Peyer's patch (tissue), 4 donors: ENCODE data around the gene OXNAD1. TPM values are rescaled to one million over a fixed set of nuclear protein-coding genes. Genes with fewer than 3 reads are reported as not detected.

ENCODE experiments used
- DNase-seq, 3 donors: peaks; one replicate each; pipeline ENCODE4 v3.0.0-alpha.2; 2017 to 2019
- H3K27ac ChIP-seq, 4 donors: fragments of 200-600 bp; sonication (generic); one replicate each; pipeline ENCODE4 v1.5.1; 2016 to 2019
- H3K27me3 ChIP-seq, 2 donors: fragments of 200-600 bp; sonication (generic); one replicate each; pipeline ENCODE4 v1.5.1; 2019
- H3K36me3 ChIP-seq, 3 donors: fragments of 200-600 bp; sonication (generic); one replicate each; pipeline ENCODE4 v1.5.1; 2016 to 2019
- H3K4me1 ChIP-seq, 4 donors: fragments of 200-600 bp; sonication (generic); one replicate each; pipeline ENCODE4 v1.5.1; 2016 to 2019
- H3K4me3 ChIP-seq, 4 donors: fragments of 200-600 bp; sonication (generic); 1 replicate in 3 of 4; 2 replicates in 1 of 4; pipeline ENCODE4 v1.5.1; 2016 to 2019; ENCODE audit warnings: mild to moderate bottlenecking in 1 of 4
- H3K9me3 ChIP-seq, 4 donors: fragments of 200-600 bp; sonication (generic); one replicate each; pipeline ENCODE4 v1.5.1; 2016 to 2019; ENCODE audit warnings: mild to moderate bottlenecking in 1 of 4
- POLR2A ChIP-seq, 2 donors: fragments of 450-650 bp; IDR thresholded peaks; one replicate each; pipeline ENCODE4 v1.5.1; 2017; ENCODE audit warnings: antibody characterized with exemption in 2 of 2, mild to moderate bottlenecking in 2 of 2, moderate library complexity in 2 of 2
- total RNA-seq, 4 donors: library from RNA; depleted of rRNA; stranded (reverse); fragments of >200 nt; gene quantifications; one replicate each; pipeline ENCODE4 v1.1.0, GENCODE V29; 2016
- TF ChIP-seq, protein P1 (sequence below), 6 experiments: fragments of 450-650 bp in 4 of 6; fragments of 200-600 bp in 2 of 6; sonication (generic) in 1 of 6; IDR thresholded peaks; one replicate each; pipeline ENCODE4 v1.5.1; 2017 to 2019; ENCODE audit warnings: antibody characterized with exemption in 6 of 6, mild to moderate bottlenecking in 3 of 6, moderate library complexity in 1 of 6

The OXNAD1 gene
- 10 to 100 TPM; 44.5 to 45.8 (median 45.2) TPM for total RNA-seq

- H3K9me3 ChIP-seq: no peaks in the 10 kb centered on the region
- peak within 1 kb of the TSS; percentile 88 to 97 (median 92) for H3K27ac ChIP-seq
- peak; percentile 77 to 84 for TF ChIP-seq POLR2A (IDR thresholded peaks at IDR 0.05)
- TF ChIP-seq, protein P1, sequence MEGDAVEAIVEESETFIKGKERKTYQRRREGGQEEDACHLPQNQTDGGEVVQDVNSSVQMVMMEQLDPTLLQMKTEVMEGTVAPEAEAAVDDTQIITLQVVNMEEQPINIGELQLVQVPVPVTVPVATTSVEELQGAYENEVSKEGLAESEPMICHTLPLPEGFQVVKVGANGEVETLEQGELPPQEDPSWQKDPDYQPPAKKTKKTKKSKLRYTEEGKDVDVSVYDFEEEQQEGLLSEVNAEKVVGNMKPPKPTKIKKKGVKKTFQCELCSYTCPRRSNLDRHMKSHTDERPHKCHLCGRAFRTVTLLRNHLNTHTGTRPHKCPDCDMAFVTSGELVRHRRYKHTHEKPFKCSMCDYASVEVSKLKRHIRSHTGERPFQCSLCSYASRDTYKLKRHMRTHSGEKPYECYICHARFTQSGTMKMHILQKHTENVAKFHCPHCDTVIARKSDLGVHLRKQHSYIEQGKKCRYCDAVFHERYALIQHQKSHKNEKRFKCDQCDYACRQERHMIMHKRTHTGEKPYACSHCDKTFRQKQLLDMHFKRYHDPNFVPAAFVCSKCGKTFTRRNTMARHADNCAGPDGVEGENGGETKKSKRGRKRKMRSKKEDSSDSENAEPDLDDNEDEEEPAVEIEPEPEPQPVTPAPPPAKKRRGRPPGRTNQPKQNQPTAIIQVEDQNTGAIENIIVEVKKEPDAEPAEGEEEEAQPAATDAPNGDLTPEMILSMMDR (IDR thresholded peaks at IDR 0.05): peak in 4 of 6 experiments; percentile 8 to 55 (median 52)
- H3K4me3 ChIP-seq: peak within 1 kb of the TSS; percentile 63 to 92 (median 66)
- peaks cover 0 to 35% (median 0%) of the 10 kb centered on the region in 4 donors for H3K4me1 ChIP-seq
- DNase-seq: peak; percentile 99 to 100 (median 99)
- H3K27me3 ChIP-seq: no peaks in the 10 kb centered on the region
- H3K36me3 ChIP-seq: peaks cover 0 to 18% (median 0%) of the 10 kb centered on the region in 3 donors
Observed at GRCh38 chr3:16264708-16265454, at the start of gene OXNAD1, which contains the start of gene DPH3. TSS of gene OXNAD1 (plus strand) at chr3:16265212. CDS start at chr3:16270953, 5,741 bp downstream. TSS of gene DPH3 (minus strand) at chr3:16264943. CDS start at chr3:16264876, 67 bp downstream.

DNA sequence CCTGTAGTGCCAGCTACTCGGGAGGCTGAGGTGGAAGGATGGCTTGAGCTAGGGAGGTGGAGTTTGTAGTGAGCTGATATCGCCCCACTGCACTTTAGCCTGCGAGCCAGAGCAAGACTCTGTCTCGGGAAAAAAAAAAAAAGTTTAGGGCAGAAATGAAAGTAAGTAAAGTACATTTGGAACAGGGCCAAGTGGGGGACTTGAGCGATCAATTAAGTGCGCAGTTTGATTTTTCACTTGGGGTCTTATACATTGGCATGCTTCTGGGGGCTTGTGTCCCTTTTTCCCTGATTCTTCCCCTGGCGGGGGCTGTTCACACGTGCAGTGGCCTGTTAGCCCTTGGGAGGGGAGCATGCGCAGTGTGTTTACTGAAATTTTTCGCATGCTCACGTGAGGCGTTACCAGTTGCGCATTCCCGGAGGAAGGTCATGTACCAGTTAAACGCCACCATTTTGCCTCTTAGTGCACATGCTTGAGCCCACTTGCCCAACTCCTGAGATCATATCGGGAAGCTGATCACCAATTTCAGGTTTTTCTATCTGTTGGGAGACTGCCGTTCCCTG lies 48.6 kb upstream of the OXNAD1 start:
- no peaks in the 10 kb centered on the region for H3K9me3 ChIP-seq
- H3K27ac ChIP-seq: no peak overlapping the region
- no peaks in the 10 kb centered on the region for H3K36me3 ChIP-seq
- no peak overlapping the region for H3K4me3 ChIP-seq
- TF ChIP-seq, protein P1 (IDR thresholded peaks at IDR 0.05): no peak
- TF ChIP-seq POLR2A (IDR thresholded peaks at IDR 0.05): no peak
- DNase-seq: no peak
- H3K27me3 ChIP-seq: no peaks in the 10 kb centered on the region
- H3K4me1 ChIP-seq: no peaks in the 10 kb centered on the region

DNA sequence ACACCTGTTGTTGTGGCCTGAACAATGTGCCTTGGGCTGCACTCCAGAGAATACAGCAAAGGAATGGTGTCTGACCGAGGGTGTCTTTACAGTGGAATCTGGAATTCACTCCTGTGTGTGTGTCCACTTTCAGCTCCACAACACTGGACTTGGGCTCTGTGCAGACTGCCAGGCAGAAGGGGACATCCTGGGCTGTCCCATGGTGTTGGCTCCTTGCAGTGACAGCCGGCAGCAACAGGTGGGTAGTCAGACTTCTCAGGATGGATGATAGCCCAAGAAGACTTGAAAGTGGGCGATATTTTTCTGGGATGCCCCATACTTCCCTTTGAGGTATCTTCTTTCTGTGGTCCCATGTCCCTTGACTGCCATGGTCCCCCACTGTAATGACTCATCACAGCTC lies 45.2 kb upstream of the OXNAD1 start:
- no peak for DNase-seq
- Histone ChIP-seq H3K4me3 (no peak overlapping the region), H3K36me3 (no peaks in the 10 kb centered on the region), H3K9me3 (no peaks in the 10 kb centered on the region), H3K27me3 (no peaks in the 10 kb centered on the region), H3K27ac (no peak overlapping the region), H3K4me1 (no peaks in the 10 kb centered on the region)
- TF ChIP-seq, protein P1 (IDR thresholded peaks at IDR 0.05): no peak
- TF ChIP-seq POLR2A (IDR thresholded peaks at IDR 0.05): no peak

DNA sequence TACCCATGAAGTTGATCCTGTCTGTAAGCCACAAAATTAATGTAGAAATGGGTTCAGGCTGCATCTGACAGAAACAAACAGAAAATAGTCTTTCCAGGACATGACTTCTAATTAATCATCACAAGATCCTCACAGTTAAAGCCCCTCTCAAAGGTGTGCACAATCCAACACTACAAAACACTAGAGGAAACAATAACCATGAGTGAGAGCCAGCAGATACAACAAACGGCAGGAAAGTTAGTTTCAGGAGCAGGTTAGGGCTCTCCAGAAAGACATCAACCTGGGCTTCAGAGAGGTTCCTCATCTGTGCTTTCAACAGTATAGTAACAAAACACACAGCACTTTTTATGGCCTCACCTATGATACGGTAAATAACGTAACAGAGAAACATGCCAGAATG lies 43.0 kb upstream of the OXNAD1 start:
- H3K4me1 ChIP-seq: no peaks in the 10 kb centered on the region
- no peaks in the 10 kb centered on the region for H3K9me3 ChIP-seq
- H3K27ac ChIP-seq: no peak overlapping the region
- TF ChIP-seq POLR2A (IDR thresholded peaks at IDR 0.05): no peak
- TF ChIP-seq, protein P1 (IDR thresholded peaks at IDR 0.05): no peak
- no peaks in the 10 kb centered on the region for H3K27me3 ChIP-seq
- no peak overlapping the region for H3K4me3 ChIP-seq
- H3K36me3 ChIP-seq: no peaks in the 10 kb centered on the region
- DNase-seq: no peak

GRCh38 chr3:16222547-16222946 lies 42.5 kb upstream of the OXNAD1 start:
- no peaks in the 10 kb centered on the region for H3K27me3 ChIP-seq
- H3K9me3 ChIP-seq: no peaks in the 10 kb centered on the region
- TF ChIP-seq, protein P1 (IDR thresholded peaks at IDR 0.05): no peak
- no peak for TF ChIP-seq POLR2A (IDR thresholded peaks at IDR 0.05)
- no peaks in the 10 kb centered on the region for H3K36me3 ChIP-seq
- no peak overlapping the region for H3K4me3 ChIP-seq
- DNase-seq: no peak
- H3K4me1 ChIP-seq: no peaks in the 10 kb centered on the region
- no peak overlapping the region for H3K27ac ChIP-seq
